ENCODE data around the gene MEF2D.
A peak's percentile ranks its signal among the peaks of the same experiment; 100 is the strongest.

The MEF2D gene

GRCh38 chr1:156464335-156464734 is 36.2 kb downstream of the MEF2D start:
- Histone ChIP-seq H3K4me3 (ENCODE audit: low read depth in 1 of 5, low read length in 5 of 5) (no peak overlapping the region), H3K9me3 (ENCODE audit: control insufficient read depth in 5 of 5, low read length in 5 of 5) (no peaks in the 10 kb centered on the region), H3K27ac (ENCODE audit: low read depth, low read length) (peak overlapping the region; percentile 9), H3K4me1 (ENCODE audit: control insufficient read depth in 5 of 5, insufficient read depth in 5 of 5, low read length in 5 of 5) (peaks cover 8 to 34% (median 30%) of the 10 kb centered on the region in 5 donors), H3K36me3 (ENCODE audit: control insufficient read depth in 5 of 5, insufficient read depth in 5 of 5, low read length in 5 of 5) (peaks cover 0 to 47% (median 37%) of the 10 kb centered on the region in 5 donors), H3K27me3 (ENCODE audit: control insufficient read depth in 5 of 5, insufficient read depth in 4 of 5, low read length in 5 of 5) (no peaks in the 10 kb centered on the region), H3K9ac (ENCODE audit: low read length in 5 of 5) (no peak overlapping the region)

DNA sequence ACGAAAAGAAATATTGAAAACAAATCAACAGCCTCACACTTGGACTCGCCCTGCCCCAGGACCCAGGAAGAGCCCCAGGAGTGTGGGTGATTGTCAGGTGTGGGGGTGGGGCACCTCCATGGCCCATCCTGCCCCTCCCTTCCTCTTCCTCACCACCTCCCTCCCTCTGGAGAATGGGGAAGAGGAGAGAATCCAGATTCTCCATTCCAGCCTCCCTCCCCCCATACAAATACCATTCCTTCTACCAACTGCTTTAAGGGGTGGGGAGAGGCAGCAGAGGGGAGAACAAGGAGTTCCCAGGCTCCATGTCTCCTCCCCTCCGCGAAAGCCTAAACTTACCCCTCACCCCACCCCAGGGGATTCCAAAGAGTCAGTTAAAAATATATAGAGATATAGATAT is 36.7 kb downstream of the MEF2D start:
- Histone ChIP-seq H3K9ac (ENCODE audit: low read length in 5 of 5) (no peak overlapping the region), H3K36me3 (ENCODE audit: control insufficient read depth in 5 of 5, insufficient read depth in 5 of 5, low read length in 5 of 5) (peaks cover 0 to 42% (median 34%) of the 10 kb centered on the region in 5 donors), H3K27ac (ENCODE audit: low read depth, low read length) (no peak overlapping the region), H3K27me3 (ENCODE audit: control insufficient read depth in 5 of 5, insufficient read depth in 4 of 5, low read length in 5 of 5) (no peaks in the 10 kb centered on the region), H3K4me3 (ENCODE audit: low read depth in 1 of 5, low read length in 5 of 5) (no peak overlapping the region), H3K9me3 (ENCODE audit: control insufficient read depth in 5 of 5, low read length in 5 of 5) (no peaks in the 10 kb centered on the region), H3K4me1 (ENCODE audit: control insufficient read depth in 5 of 5, insufficient read depth in 5 of 5, low read length in 5 of 5) (peaks cover 8 to 34% (median 30%) of the 10 kb centered on the region in 5 donors)

DNA sequence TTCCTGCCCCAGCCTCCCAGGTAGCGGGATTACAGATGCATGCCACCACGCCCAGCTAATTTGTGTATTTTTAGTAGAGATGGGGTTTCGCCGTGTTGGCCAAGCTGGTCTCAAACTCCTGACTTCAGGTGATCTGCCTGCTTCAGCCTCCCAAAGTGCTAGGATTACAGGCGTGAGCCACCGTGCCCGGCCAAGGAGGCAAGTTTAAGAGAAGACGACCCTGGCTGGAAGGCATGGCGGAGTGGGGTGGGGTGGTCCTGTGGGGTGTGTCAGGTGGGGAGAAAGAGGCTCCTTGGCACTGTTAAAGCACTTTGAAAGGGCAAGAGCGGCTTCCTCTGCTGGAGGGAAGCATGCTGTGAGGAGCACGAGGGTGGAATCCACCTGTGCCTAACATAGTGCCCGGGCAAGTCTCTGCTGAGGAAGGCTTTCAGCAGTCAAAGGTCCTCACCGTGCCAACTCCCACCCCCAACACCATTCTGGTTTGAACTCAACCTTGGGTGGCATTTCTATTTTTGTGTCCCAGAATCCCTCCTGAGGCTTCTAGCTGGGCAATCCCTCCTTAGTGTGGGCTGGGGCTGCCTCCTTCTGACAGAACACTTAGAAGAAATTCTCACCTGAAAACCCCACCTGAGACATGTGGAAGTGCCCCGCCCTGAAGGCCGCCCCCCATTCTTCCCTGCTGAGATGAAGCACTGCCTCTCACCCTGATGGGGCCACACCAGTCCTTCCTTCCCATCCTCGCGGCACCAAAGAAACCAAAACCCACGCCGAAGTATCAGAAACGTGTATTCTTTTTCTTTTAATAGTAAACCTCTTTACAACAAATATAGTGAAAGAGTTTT is 37.4 kb downstream of the MEF2D start:
- H3K4me3 ChIP-seq (ENCODE audit: low read depth in 1 of 5, low read length in 5 of 5), result no peak overlapping the region
- H3K9ac ChIP-seq (ENCODE audit: low read length in 5 of 5), result no peak overlapping the region
- peaks cover 8 to 34% (median 30%) of the 10 kb centered on the region in 5 donors for H3K4me1 ChIP-seq (ENCODE audit: control insufficient read depth in 5 of 5, insufficient read depth in 5 of 5, low read length in 5 of 5)
- peaks cover 0 to 35% (median 27%) of the 10 kb centered on the region in 5 donors for H3K36me3 ChIP-seq (ENCODE audit: control insufficient read depth in 5 of 5, insufficient read depth in 5 of 5, low read length in 5 of 5)
- H3K27ac ChIP-seq (ENCODE audit: low read depth, low read length), result no peak overlapping the region
- H3K9me3 ChIP-seq (ENCODE audit: control insufficient read depth in 5 of 5, low read length in 5 of 5), result no peaks in the 10 kb centered on the region
- no peaks in the 10 kb centered on the region for H3K27me3 ChIP-seq (ENCODE audit: control insufficient read depth in 5 of 5, insufficient read depth in 4 of 5, low read length in 5 of 5)

DNA sequence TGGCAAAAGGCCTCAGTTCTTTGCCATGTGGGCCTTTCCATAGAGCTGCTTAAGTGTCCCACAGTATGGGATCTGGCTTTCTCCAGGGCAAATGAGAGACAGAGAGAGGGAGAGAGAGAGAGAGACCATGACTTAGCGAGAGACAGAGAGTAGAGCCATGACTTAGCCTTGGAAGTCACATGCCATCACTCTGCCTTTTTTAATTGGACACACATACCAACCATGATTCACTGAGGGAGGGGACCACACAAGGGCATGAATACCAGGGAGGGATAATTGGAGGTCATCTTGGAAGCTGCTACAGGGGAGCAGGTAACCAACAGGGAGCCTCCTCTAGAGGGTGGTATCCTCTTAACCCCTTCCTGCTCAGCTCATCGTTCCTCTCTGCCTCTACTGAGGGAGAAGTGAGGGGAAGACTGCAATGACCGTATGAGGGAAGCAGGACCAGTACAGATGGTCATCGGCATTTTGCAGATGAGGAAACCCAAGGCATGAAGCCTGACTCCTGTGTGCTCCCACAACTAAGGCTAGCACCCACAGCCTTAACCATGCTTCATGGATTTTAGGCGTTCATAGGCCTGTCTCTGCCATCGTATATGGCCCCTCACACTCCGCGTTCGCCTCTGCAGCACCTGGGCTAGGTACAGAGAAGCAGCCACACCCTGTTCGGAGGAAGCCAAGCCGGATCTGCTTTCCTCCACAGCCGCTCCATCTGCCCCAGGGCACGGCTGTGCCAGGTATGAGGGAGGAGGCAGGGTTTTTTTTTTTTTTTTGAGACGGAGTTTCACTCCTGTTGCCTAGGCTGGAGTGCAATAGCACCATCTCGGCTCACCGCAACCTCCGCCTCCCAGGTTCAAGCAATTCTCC is 38.6 kb downstream of the MEF2D start:
- no peaks in the 10 kb centered on the region for H3K9me3 ChIP-seq (ENCODE audit: control insufficient read depth in 5 of 5, low read length in 5 of 5)
- no peak overlapping the region for H3K9ac ChIP-seq (ENCODE audit: low read length in 5 of 5)
- no peak overlapping the region for H3K4me3 ChIP-seq (ENCODE audit: low read depth in 1 of 5, low read length in 5 of 5)
- H3K27ac ChIP-seq (ENCODE audit: low read depth, low read length), result no peak overlapping the region
- peaks cover 0 to 25% (median 17%) of the 10 kb centered on the region in 5 donors for H3K36me3 ChIP-seq (ENCODE audit: control insufficient read depth in 5 of 5, insufficient read depth in 5 of 5, low read length in 5 of 5)
- peaks cover 8 to 38% (median 32%) of the 10 kb centered on the region in 5 donors for H3K4me1 ChIP-seq (ENCODE audit: control insufficient read depth in 5 of 5, insufficient read depth in 5 of 5, low read length in 5 of 5)
- H3K27me3 ChIP-seq (ENCODE audit: control insufficient read depth in 5 of 5, insufficient read depth in 4 of 5, low read length in 5 of 5), result no peaks in the 10 kb centered on the region

GRCh38 chr1:156461109-156461508 is 39.5 kb downstream of the MEF2D start:
- H3K36me3 ChIP-seq (ENCODE audit: control insufficient read depth in 5 of 5, insufficient read depth in 5 of 5, low read length in 5 of 5), result peaks cover 0 to 16% (median 9%) of the 10 kb centered on the region in 5 donors
- no peak overlapping the region for H3K4me3 ChIP-seq (ENCODE audit: low read depth in 1 of 5, low read length in 5 of 5)
- no peak overlapping the region for H3K9ac ChIP-seq (ENCODE audit: low read length in 5 of 5)
- no peaks in the 10 kb centered on the region for H3K9me3 ChIP-seq (ENCODE audit: control insufficient read depth in 5 of 5, low read length in 5 of 5)
- H3K27ac ChIP-seq (ENCODE audit: low read depth, low read length), result no peak overlapping the region
- no peaks in the 10 kb centered on the region for H3K27me3 ChIP-seq (ENCODE audit: control insufficient read depth in 5 of 5, insufficient read depth in 4 of 5, low read length in 5 of 5)
- H3K4me1 ChIP-seq (ENCODE audit: control insufficient read depth in 5 of 5, insufficient read depth in 5 of 5, low read length in 5 of 5), result peaks cover 5 to 37% (median 29%) of the 10 kb centered on the region in 5 donors

- Histone ChIP-seq H3K4me1 (ENCODE audit: control insufficient read depth in 5 of 5, insufficient read depth in 5 of 5, low read length in 5 of 5) (peaks cover 4 to 33% (median 24%) of the 10 kb centered on the region in 5 donors), H3K9ac (ENCODE audit: low read length in 5 of 5) (no peak overlapping the region), H3K9me3 (ENCODE audit: control insufficient read depth in 5 of 5, low read length in 5 of 5) (no peaks in the 10 kb centered on the region), H3K36me3 (ENCODE audit: control insufficient read depth in 5 of 5, insufficient read depth in 5 of 5, low read length in 5 of 5) (peaks cover 0 to 11% (median 8%) of the 10 kb centered on the region in 5 donors), H3K27me3 (ENCODE audit: control insufficient read depth in 5 of 5, insufficient read depth in 4 of 5, low read length in 5 of 5) (no peaks in the 10 kb centered on the region), H3K4me3 (ENCODE audit: low read depth in 1 of 5, low read length in 5 of 5) (no peak overlapping the region), H3K27ac (ENCODE audit: low read depth, low read length) (no peak overlapping the region)
These were observed 40.0 kb downstream of the MEF2D start for GRCh38 chr1:156460525-156460924.

GRCh38 chr1:156458181-156458503 is 42.4 kb downstream of the MEF2D start:
- Histone ChIP-seq H3K9ac (ENCODE audit: low read length in 5 of 5) (no peak overlapping the region), H3K4me1 (ENCODE audit: control insufficient read depth in 5 of 5, insufficient read depth in 5 of 5, low read length in 5 of 5) (peaks cover 0 to 14% (median 8%) of the 10 kb centered on the region in 5 donors), H3K36me3 (ENCODE audit: control insufficient read depth in 5 of 5, insufficient read depth in 5 of 5, low read length in 5 of 5) (no peaks in the 10 kb centered on the region), H3K27ac (ENCODE audit: low read depth, low read length) (peak overlapping the region; percentile 62), H3K9me3 (ENCODE audit: control insufficient read depth in 5 of 5, low read length in 5 of 5) (no peaks in the 10 kb centered on the region), H3K4me3 (ENCODE audit: low read depth in 1 of 5, low read length in 5 of 5) (no peak overlapping the region), H3K27me3 (ENCODE audit: control insufficient read depth in 5 of 5, insufficient read depth in 4 of 5, low read length in 5 of 5) (no peaks in the 10 kb centered on the region)

DNA sequence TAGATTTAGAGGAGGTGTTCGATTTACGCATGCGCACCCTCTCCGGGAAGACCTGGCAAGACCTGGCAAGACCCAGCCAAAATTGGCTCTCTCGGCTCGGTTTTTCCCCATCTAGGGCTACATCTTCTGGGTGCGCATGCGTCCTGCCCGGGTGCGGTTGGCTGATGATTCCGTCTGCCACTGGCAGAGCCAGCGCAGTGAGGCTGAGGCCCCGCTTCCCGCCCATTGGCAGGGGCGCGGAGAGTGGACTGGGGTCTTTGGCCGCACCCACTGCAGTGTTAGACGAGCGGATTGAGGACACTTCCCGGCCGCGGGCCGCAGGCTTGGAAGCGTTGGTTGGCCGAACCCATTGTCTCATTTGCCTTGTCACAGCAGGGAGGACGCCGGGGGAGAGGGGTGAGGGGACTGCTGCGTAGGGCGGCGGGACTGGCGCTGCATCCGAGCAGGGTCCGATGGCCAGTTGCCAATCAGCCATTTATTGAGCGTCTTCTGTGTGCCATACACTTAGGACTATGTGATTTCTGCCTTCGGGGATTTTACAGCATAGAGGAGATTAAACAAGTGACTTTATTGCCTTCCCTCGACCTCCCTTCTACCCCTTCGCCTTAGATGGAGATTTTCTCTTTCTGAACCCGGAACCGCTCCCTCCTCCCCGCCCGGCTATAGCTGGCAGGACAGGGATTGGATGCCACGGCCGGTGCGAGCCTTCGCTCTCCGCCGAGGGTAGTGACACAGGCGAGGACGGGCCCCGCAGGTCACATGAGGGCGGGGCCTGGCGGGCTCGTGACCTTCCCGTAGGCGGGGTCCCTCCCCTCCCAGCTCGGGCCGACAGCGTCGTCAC is 43.7 kb downstream of the MEF2D start:
- no peaks in the 10 kb centered on the region for H3K9me3 ChIP-seq (ENCODE audit: control insufficient read depth in 5 of 5, low read length in 5 of 5)
- H3K27me3 ChIP-seq (ENCODE audit: control insufficient read depth in 5 of 5, insufficient read depth in 4 of 5, low read length in 5 of 5), result no peaks in the 10 kb centered on the region
- H3K9ac ChIP-seq (ENCODE audit: low read length in 5 of 5), result peak overlapping the region; percentile 71 to 94 (median 87)
- H3K27ac ChIP-seq (ENCODE audit: low read depth, low read length), result peak overlapping the region; percentile 99
- H3K4me1 ChIP-seq (ENCODE audit: control insufficient read depth in 5 of 5, insufficient read depth in 5 of 5, low read length in 5 of 5), result peaks cover 0 to 14% (median 8%) of the 10 kb centered on the region in 5 donors
- H3K4me3 ChIP-seq (ENCODE audit: low read depth in 1 of 5, low read length in 5 of 5), result peak overlapping the region; percentile 76 to 88 (median 77)
- no peaks in the 10 kb centered on the region for H3K36me3 ChIP-seq (ENCODE audit: control insufficient read depth in 5 of 5, insufficient read depth in 5 of 5, low read length in 5 of 5)

GRCh38 chr1:156455362-156455761 is 45.2 kb downstream of the MEF2D start:
- Histone ChIP-seq H3K27ac (ENCODE audit: low read depth, low read length) (no peak overlapping the region), H3K9ac (ENCODE audit: low read length in 5 of 5) (no peak overlapping the region), H3K4me3 (ENCODE audit: low read depth in 1 of 5, low read length in 5 of 5) (no peak overlapping the region), H3K36me3 (ENCODE audit: control insufficient read depth in 5 of 5, insufficient read depth in 5 of 5, low read length in 5 of 5) (no peaks in the 10 kb centered on the region), H3K27me3 (ENCODE audit: control insufficient read depth in 5 of 5, insufficient read depth in 4 of 5, low read length in 5 of 5) (no peaks in the 10 kb centered on the region), H3K4me1 (ENCODE audit: control insufficient read depth in 5 of 5, insufficient read depth in 5 of 5, low read length in 5 of 5) (peaks cover 0 to 14% (median 12%) of the 10 kb centered on the region in 5 donors), H3K9me3 (ENCODE audit: control insufficient read depth in 5 of 5, low read length in 5 of 5) (no peaks in the 10 kb centered on the region)

Measured in subcutaneous abdominal adipose tissue (tissue), 5 donors.